NCI-H510A treated with DMSO at 0.1 percent for 48 hours (cell line): ENCODE results near the gene RASGRP1.
A peak's percentile ranks its signal among the peaks of the same experiment; 100 is the strongest.
"Not testable (repeated sequence)": the region's sequence is repeated elsewhere in the genome, so short reads cannot be mapped to it uniquely, and the experiment has no call there.

ENCODE experiments used
- DNase-seq: peaks from one replicate; lab custom pipeline; 2025; lab: John Stamatoyannopoulos, UW

Gene RASGRP1

GRCh38 chr15:38564557-38565286 is at the start of gene RASGRP1:
TSS of gene RASGRP1 (minus strand) at chr15:38564814. CDS start at chr15:38564628, 186 bp downstream.
- peak; percentile 8 for DNase-seq

GRCh38 chr15:38613085-38613484 is 48.5 kb upstream of the RASGRP1 start:
- DNase-seq: no peak

- DNase-seq: no peak
Observed at GRCh38 chr15:38612159-38612863, 47.7 kb upstream of the RASGRP1 start.

DNA sequence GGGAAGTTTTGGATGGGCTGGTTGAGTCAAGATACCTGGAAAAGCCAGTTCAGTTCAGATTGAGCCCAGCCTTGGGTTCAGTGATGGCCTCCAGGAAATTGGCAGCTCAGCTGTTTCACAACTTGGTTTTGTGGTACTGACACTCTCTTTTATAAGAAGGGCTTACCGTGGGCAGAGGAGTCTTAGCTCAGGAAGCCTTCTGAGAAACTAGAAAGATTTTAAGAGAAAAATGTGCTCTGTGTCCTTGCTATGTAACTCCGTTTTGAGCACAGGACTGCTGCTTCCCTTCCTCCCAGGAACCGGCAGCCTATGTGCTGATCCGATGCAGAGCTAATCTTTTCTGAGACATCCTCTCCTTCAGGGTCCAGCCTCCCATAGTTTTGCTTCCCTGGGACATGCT is 46.6 kb upstream of the RASGRP1 start:
- no peak for DNase-seq

- peak; percentile 24 for DNase-seq
Observed at GRCh38 chr15:38610748-38611147, 46.1 kb upstream of the RASGRP1 start.

DNA sequence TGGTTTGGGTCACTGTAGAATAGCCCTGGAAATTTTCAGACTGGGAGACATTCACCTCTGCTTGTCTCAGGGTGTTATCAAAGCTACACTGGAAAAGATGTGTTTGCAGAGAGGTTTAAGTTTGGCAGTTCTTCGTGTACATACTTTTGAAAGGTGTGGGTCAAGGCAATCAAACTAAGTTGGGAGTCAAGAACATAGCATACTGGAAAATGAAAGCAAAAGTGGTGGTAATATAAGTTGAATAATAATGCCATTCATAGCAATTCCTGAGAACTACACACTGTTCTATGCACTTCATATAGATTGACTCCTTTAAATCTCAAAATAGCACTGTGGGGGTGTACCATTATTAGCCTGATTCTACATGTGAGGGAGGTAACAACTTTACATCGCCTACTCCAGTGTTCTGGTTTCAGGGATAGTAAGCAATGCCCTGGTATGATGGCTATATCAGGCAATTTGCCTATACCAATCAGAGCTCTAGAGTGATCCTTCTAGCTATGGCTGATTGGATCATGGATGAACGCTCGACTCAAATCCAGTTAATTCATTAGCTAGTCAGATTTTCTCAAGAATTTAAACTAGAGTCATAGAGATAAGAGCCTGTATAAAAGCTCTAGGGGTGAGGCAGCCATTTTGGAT is 44.6 kb upstream of the RASGRP1 start:
- no peak for DNase-seq

- DNase-seq: no peak
Observed at GRCh38 chr15:38608682-38609081, 44.1 kb upstream of the RASGRP1 start.

DNA sequence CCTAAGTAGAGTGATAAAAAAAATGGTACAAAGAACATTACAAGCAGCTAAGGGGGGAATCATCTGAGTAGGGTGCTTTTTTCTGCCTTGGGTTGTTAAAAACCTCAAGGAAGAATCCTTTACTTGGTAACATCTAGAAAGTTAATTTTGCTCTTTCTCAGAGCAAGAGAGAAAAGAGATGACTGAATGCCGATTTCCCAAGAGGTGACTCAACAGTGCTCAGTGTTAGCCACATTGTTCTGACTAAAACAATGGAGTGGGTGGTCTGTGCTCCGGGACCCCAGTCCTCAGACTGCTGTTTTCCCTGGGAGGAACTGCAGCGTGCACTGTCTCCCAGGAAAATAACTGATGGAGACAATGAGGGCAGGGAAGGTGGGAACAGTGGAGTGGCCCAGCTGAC is 41.1 kb upstream of the RASGRP1 start:
- no peak for DNase-seq

GRCh38 chr15:38603672-38604071 is 39.1 kb upstream of the RASGRP1 start:
- no peak for DNase-seq

DNA sequence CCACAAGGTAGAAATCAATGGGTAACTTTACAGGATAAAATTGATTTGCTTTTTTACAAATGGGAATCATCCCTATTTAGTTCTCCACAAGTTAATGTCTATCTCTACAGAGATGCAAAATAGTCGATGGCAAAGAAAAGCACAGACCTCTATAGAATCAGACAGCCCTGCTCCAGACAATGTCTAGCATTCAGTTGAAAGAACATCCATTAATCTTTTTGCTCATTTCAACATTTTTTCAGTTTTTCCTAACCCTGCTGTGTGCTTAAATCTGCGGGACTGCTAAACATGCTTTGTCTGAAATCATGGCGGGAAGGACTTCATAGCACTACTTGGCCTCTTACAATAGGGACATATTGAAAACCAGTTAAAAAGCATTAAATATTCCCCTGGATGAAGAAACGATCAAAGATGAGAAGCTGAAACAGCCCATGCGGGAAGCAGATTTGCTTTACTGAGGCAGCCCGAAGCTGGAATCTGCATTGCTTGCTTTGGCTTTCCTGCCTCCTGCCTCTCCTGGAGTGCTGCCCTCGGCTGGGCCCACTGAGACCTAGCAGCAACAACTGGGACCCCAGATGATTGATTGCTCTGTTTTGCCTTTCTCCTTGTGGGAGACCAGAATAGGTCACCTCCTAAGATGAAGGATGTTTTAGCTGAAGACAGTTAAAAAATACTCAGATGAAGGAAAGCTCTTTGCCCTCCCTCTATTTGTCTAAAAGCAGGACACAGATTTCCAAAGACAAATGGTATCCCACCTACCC is 38.5 kb upstream of the RASGRP1 start:
- DNase-seq: no peak

GRCh38 chr15:38600236-38600635 is 35.6 kb upstream of the RASGRP1 start:
- DNase-seq: no peak

DNA sequence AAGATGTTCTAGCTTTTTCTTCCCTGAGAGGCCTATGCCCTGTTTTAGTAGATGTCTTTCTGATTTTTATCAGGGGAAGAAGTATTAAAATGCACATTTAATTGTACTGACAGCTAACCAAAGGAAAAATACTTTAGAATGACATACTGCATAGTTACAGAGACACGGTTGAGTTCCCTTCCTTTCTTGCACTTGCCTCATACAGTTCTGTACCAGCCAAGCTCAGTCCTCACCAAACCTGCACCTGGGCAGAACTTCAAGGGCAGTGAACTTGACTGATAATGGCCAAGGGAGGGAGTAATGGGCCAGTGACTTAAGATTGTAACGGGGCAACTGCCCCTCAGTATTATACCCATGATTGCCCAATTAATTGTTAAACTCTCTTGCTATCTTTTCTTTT is 34.1 kb upstream of the RASGRP1 start:
- no peak for DNase-seq

DNA sequence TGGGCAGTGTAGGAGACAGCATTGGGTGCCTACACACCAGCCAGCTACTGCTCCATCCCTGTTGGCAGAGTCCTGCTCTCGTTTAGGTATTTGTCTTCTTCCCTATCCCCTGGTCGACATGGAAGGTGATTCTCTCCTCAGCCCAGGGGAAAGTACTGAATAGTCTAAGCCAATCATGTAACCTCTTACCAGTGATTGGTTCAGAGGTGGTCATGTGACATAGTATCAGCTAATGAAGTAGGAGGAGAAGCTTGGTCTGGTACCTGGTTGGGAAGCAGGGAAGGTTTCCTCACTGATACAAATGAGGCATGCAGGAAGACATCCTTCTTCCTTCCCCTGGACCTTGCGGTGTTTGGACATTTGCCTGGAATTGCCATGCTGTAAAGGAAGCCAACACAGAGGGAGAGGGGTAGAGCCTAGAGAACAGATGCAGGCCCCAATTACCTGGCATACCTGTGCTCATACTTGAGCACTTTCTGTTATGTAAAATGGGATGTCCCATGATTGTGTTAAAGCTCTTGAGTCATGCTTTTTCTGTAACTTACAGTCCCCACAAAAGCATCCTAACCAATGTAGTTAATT is 32.7 kb upstream of the RASGRP1 start:
- DNase-seq: no peak

DNA sequence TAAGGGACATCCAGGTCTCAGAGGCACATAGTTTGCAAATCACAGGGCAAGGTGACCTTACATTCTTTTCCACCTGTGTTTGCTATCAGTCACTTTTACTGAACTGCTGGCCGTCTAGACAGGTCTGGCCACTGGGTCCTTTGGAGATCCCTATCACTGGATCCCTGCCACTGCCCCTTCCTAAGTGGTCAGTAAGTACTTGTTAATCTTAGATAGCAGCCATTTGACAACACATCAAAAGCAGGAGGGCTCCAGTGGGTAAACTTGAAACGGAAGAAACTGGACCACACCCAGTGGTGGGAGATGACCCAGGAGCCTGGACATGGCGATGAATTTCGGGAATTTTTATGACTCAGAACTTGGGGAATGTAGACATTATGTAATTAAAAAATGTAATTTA is 28.9 kb upstream of the RASGRP1 start:
- no peak for DNase-seq

GRCh38 chr15:38589502-38589901 is 24.9 kb upstream of the RASGRP1 start:
- no peak for DNase-seq

GRCh38 chr15:38588672-38589071 is 24.1 kb upstream of the RASGRP1 start:
- DNase-seq: no peak

DNA sequence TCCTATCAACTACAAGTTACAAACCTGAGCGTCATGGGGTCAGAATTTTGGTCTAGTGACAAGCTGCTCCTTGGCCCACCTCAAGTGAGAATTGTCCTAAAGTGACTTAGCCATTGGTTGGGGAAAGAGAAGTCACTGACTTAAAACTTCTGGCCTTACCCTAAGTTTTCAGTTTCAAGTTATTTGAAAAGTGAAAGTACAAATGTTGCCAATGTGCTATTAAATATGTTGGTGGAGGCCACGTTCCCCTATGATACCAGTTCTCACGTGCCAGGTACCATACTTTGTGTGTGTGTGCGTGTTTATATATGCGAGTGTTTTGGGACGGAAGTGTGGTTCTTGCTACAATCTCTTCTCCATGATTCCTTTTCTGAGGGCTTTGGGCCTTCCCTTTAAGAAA is 22.6 kb upstream of the RASGRP1 start:
- DNase-seq: no peak

DNA sequence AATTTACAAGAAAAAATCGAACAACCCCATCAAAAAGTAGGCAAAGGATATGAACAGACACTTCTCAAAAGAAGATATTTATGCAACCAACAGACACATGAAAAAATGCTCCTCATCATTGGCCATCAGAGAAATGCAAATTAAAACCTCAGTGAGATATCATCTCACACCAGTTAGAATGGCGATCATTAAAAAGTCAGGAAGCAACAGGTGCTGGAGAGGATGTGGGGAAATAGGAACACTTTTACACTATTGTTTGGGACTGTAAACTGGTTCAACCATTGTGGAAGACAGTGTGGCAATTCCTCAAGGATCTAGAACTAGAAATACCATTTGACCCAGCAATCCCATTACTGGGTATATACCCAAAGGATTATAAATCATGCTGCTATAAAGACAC is 21.4 kb upstream of the RASGRP1 start:
- not testable (repeated sequence) for DNase-seq

- no peak for DNase-seq
Observed at GRCh38 chr15:38578626-38579025, 14.0 kb upstream of the RASGRP1 start.

GRCh38 chr15:38577424-38577987 is 12.9 kb upstream of the RASGRP1 start:
- no peak for DNase-seq

- DNase-seq: no peak
Observed at GRCh38 chr15:38576837-38577236, 12.2 kb upstream of the RASGRP1 start.

DNA sequence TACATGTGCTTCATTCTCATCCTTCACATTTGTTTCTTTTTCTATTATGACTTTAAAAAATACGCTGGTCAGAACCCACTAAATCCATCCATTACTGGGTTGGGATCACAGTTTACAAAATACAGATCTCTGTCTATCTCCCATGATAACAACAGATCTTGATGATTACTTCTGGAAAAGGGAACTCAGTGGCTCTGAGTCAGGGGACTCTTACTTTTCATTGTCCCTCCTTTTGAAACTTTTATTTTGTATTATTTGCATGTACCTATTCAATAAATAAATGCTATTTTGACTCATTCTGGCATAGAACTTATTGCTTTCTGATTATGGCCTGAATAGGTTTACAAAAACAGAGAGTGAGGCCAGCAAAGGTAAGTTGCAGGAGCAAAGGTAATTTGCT is 11.6 kb upstream of the RASGRP1 start:
- DNase-seq: no peak
